ENCODE measurements around the gene HES6. TPM values are rescaled to one million over a fixed set of nuclear protein-coding genes. Genes with fewer than 3 reads are reported as not detected.

Gene HES6
- total RNA-seq, 2 donors from 2014 or later = 55.6 to 79.5 TPM

- peaks cover 3% of the 10 kb centered on the region for H3K36me3 ChIP-seq
- no peak for TF ChIP-seq CTCF (IDR thresholded peaks at IDR 0.05)
- H3K9ac ChIP-seq (ENCODE audit: low read depth in 2 of 2, low read length in 2 of 2) = no peak overlapping the region
- no peaks in the 10 kb centered on the region for H3K4me1 ChIP-seq
- no peaks in the 10 kb centered on the region for H3K27me3 ChIP-seq
- no peak overlapping the region for H3K4me3 ChIP-seq
- intact Hi-C loops (cut with DNase I) = loop anchor here (5.0 kb wide), 2 partner anchors 82 to 207 kb away; no protein-coding TSS in a partner anchor
- no peaks in the 10 kb centered on the region for H3K9me3 ChIP-seq
- no peak overlapping the region for H3K27ac ChIP-seq
- DNase-seq = no peak
Observed at GRCh38 chr2:238255151-238255551, 15.3 kb upstream of the HES6 start.

GRCh38 chr2:238254095-238254723 lies 14.4 kb upstream of the HES6 start:
- DNase-seq = no peak
- H3K9me3 ChIP-seq = no peaks in the 10 kb centered on the region
- intact Hi-C loops (cut with DNase I) = no loop called here
- H3K4me1 ChIP-seq = no peaks in the 10 kb centered on the region
- no peak overlapping the region for H3K4me3 ChIP-seq
- TF ChIP-seq CTCF (IDR thresholded peaks at IDR 0.05) = no peak
- no peaks in the 10 kb centered on the region for H3K27me3 ChIP-seq
- no peak overlapping the region for H3K9ac ChIP-seq (ENCODE audit: low read depth in 2 of 2, low read length in 2 of 2)
- H3K27ac ChIP-seq = no peak overlapping the region
- H3K36me3 ChIP-seq = no peaks in the 10 kb centered on the region

GRCh38 chr2:238252766-238253630 lies 13.2 kb upstream of the HES6 start:
- H3K36me3 ChIP-seq = no peaks in the 10 kb centered on the region
- intact Hi-C loops (cut with DNase I) = no loop called here
- H3K4me1 ChIP-seq = no peaks in the 10 kb centered on the region
- no peaks in the 10 kb centered on the region for H3K9me3 ChIP-seq
- H3K27ac ChIP-seq = no peak overlapping the region
- H3K27me3 ChIP-seq = no peaks in the 10 kb centered on the region
- H3K9ac ChIP-seq (ENCODE audit: low read depth in 2 of 2, low read length in 2 of 2) = no peak overlapping the region
- no peak for TF ChIP-seq CTCF (IDR thresholded peaks at IDR 0.05)
- no peak overlapping the region for H3K4me3 ChIP-seq
- DNase-seq = no peak

GRCh38 chr2:238251986-238252385 lies 12.1 kb upstream of the HES6 start:
- no peaks in the 10 kb centered on the region for H3K4me1 ChIP-seq
- H3K27ac ChIP-seq = no peak overlapping the region
- H3K4me3 ChIP-seq = no peak overlapping the region
- H3K9ac ChIP-seq (ENCODE audit: low read depth in 2 of 2, low read length in 2 of 2) = no peak overlapping the region
- no peak for DNase-seq
- intact Hi-C loops (cut with DNase I) = no loop called here
- H3K9me3 ChIP-seq = no peaks in the 10 kb centered on the region
- no peak for TF ChIP-seq CTCF (IDR thresholded peaks at IDR 0.05)
- H3K27me3 ChIP-seq = no peaks in the 10 kb centered on the region
- H3K36me3 ChIP-seq = no peaks in the 10 kb centered on the region

- Histone ChIP-seq H3K27ac (no peak overlapping the region), H3K9me3 (no peaks in the 10 kb centered on the region), H3K36me3 (no peaks in the 10 kb centered on the region), H3K27me3 (no peaks in the 10 kb centered on the region), H3K9ac (ENCODE audit: low read depth in 2 of 2, low read length in 2 of 2) (no peak overlapping the region), H3K4me3 (no peak overlapping the region), H3K4me1 (no peaks in the 10 kb centered on the region)
- no peak for TF ChIP-seq CTCF (IDR thresholded peaks at IDR 0.05)
- no peak for DNase-seq
- intact Hi-C loops (cut with DNase I) = no loop called here
Observed at GRCh38 chr2:238251331-238251730, 11.5 kb upstream of the HES6 start.
